ENCODE data around the gene TLCD2. TPM values are rescaled to one million over a fixed set of nuclear protein-coding genes. Genes with fewer than 3 reads are reported as not detected.
A peak's percentile ranks its signal among the peaks of the same experiment; 100 is the strongest.
"Not testable (repeated sequence)": the region's sequence is repeated elsewhere in the genome, so short reads cannot be mapped to it uniquely, and the experiment has no call there.

Gene TLCD2
- total and polyA plus RNA-seq, 2 of the 13 experiments (the other 11 are each of a cell fraction or from before 2014, with no cell fraction given) = 0.90 to 1.1 TPM

DNA sequence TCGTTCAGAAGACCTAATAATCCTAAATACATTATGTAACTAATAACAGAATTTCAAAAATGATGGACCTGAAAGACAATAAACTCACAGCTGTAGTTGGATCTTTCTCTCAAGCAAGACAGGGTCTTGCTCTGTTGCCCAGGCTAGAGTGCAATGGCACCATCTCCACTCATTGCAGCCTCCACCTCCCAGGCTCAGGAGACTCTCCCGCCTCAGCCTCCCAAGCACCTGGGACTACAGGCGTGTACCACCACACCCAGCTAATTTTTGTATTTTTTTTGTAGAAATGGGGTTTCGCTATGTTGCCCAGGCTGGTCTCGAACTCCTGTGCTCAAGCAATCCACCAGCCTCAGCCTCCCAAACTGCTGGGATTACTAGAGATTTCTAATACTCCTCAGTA lies 46.2 kb downstream of the TLCD2 start:
- H3K4me1 ChIP-seq (ENCODE audit: insufficient read depth, low read length); CTCF ChIA-PET (ENCODE audit: low intra/inter-chr PET ratio, low total read pairs); BruUV-seq (replicated peaks); FAIRE-seq; intact Hi-C loops (cut with micrococcal nuclease; ENCODE audit: unreplicated experiment); H3K4me3 ChIP-seq (replicated peaks in 1 of 3; ENCODE audit: insufficient read depth in 1 of 3, low read depth in 2 of 3, low read length in 3 of 3); H2AFZ ChIP-seq (ENCODE audit: low read length); H4K20me1 ChIP-seq (ENCODE audit: insufficient read depth, low read length); H3K9me3 ChIP-seq (ENCODE audit: low read length); POLR2A ChIA-PET; in situ Hi-C loops (cut with HindIII; ENCODE audit: extremely low pct_ligation_motif_present, low pct_unique_long_range_greater_than_20kb); H3K27ac ChIP-seq (ENCODE audit: extremely low read length, insufficient read depth, low read length); H3K9ac ChIP-seq (ENCODE audit: insufficient read depth, low read depth, low read length); ATAC-seq; H3K79me2 ChIP-seq (ENCODE audit: insufficient read depth, low read length); H3K4me2 ChIP-seq (ENCODE audit: low read depth, low read length); DNase-seq (ENCODE audit: low spot score); H3K27me3 ChIP-seq (ENCODE audit: control insufficient read depth in 1 of 2, insufficient read depth in 2 of 2, low read length in 2 of 2): not testable (repeated sequence)
- TF ChIP-seq ZNF121 (CRISPR knock-in tag; IDR thresholded peaks at IDR 0.05) = peak; percentile 32; the same call in 1 of the 2 replicates
- H3K36me3 ChIP-seq (replicated peaks in 1 of 2; ENCODE audit: control insufficient read depth in 1 of 2, insufficient read depth in 2 of 2, low read length in 2 of 2) = peaks cover 34 to 73% of the 10 kb centered on the region in 2 experiments
- 97% methylated on average over 5 of the region's 5 CpGs for WGBS (ENCODE audit: low lambda C conversion rate)

DNA sequence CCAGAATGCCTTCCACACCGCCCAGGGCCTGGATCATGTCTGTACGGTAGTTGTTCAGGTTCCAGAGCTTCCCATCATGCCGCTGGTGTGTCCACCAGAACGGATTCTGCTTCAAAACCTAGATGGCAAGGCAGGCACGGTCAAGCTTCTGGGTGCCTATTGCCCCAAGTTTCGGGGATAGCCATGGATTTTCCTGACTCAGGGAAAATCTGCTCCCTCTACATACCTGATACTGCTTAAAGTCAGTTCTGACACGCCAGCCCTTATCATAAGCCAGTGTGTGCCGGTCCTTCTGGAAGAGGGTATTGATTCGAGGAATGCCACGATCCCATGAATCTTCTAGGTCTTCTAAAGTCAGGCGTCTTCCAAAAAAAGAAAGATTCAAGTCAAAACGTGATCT lies 49.1 kb downstream of the TLCD2 start:
- Histone ChIP-seq H3K9me3 (ENCODE audit: low read length) (no peaks in the 10 kb centered on the region), H3K27ac (ENCODE audit: extremely low read length, insufficient read depth, low read length) (no peak overlapping the region), H3K4me2 (ENCODE audit: low read depth, low read length) (no peak overlapping the region), H3K9ac (ENCODE audit: insufficient read depth, low read depth, low read length) (no peak overlapping the region), H3K27me3 (ENCODE audit: control insufficient read depth in 1 of 2, insufficient read depth in 2 of 2, low read length in 2 of 2) (no peaks in the 10 kb centered on the region), H2AFZ (ENCODE audit: low read length) (no peak overlapping the region), H4K20me1 (ENCODE audit: insufficient read depth, low read length) (no peaks in the 10 kb centered on the region), H3K4me3 (replicated peaks in 1 of 3; ENCODE audit: insufficient read depth in 1 of 3, low read depth in 2 of 3, low read length in 3 of 3) (no peak overlapping the region), H3K79me2 (ENCODE audit: insufficient read depth, low read length) (peaks cover 5% of the 10 kb centered on the region), H3K36me3 (replicated peaks in 1 of 2; ENCODE audit: control insufficient read depth in 1 of 2, insufficient read depth in 2 of 2, low read length in 2 of 2) (peaks cover 42 to 75% of the 10 kb centered on the region in 2 experiments), H3K4me1 (ENCODE audit: insufficient read depth, low read length) (no peaks in the 10 kb centered on the region)
- in situ Hi-C loops (cut with HindIII; ENCODE audit: extremely low pct_ligation_motif_present, low pct_unique_long_range_greater_than_20kb) (no loop called here), intact Hi-C loops (cut with micrococcal nuclease; ENCODE audit: unreplicated experiment) (no loop called here)
- TSS peak; percentile 58 for BruUV-seq (replicated peaks)
- no peak for FAIRE-seq
- POLR2A ChIA-PET = interaction anchor here (1.8 kb wide), 1 partner anchor 11 kb away, joined by 9 read pairs; the partner anchor contains the start of gene RILP
- no peak for ATAC-seq
- 97% methylated on average over 10 of the region's 12 CpGs for WGBS (ENCODE audit: low lambda C conversion rate)
- CTCF ChIA-PET (ENCODE audit: low intra/inter-chr PET ratio, low total read pairs) = no interaction called here
- DNase-seq (ENCODE audit: low spot score) = no peak
- TF ChIP-seq ARID2 (CRISPR knock-in tag; IDR thresholded peaks at IDR 0.05; ENCODE audit: borderline replicate concordance) (no peak), MAFF (IDR thresholded peaks at IDR 0.05; ENCODE audit: low read depth, low read length) (peak; percentile 31; the same call in 1 of the 2 replicates), MAFK (conservative IDR thresholded peaks at IDR 0.05 in 1 of 2, IDR thresholded peaks at IDR 0.05 in 1 of 2; ENCODE audit: low read length in 2 of 2) (peak; percentile 24 to 57; a peak in 3 of 4 replicates), ATF7 (IDR thresholded peaks at IDR 0.05) (no peak), ATF7 (CRISPR knock-in tag; IDR thresholded peaks at IDR 0.05) (no peak)
- TF ChIP-seq, protein P1, sequence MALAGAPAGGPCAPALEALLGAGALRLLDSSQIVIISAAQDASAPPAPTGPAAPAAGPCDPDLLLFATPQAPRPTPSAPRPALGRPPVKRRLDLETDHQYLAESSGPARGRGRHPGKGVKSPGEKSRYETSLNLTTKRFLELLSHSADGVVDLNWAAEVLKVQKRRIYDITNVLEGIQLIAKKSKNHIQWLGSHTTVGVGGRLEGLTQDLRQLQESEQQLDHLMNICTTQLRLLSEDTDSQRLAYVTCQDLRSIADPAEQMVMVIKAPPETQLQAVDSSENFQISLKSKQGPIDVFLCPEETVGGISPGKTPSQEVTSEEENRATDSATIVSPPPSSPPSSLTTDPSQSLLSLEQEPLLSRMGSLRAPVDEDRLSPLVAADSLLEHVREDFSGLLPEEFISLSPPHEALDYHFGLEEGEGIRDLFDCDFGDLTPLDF (CRISPR knock-in tag; IDR thresholded peaks at IDR 0.05) = no peak

Data from HepG2 (cell line).